ENCODE data around the gene EDC3. TPM values are rescaled to one million over a fixed set of nuclear protein-coding genes. Genes with fewer than 3 reads are reported as not detected.

EDC3 gene
- 11.4 and 15.4 TPM in 2 replicates for total RNA-seq

GRCh38 chr15:74695597-74696397 lies at the start of gene EDC3:
TSS of gene EDC3 (minus strand) at chr15:74696024. CDS start at chr15:74675124, 20,900 bp downstream.

GRCh38 chr15:74725225-74725774 lies 29.5 kb upstream of the EDC3 start, which contains the start of gene CYP1A1:
TSS of gene CYP1A1 (minus strand) at chr15:74725528. CDS start at chr15:74723097, 2,431 bp downstream.

GRCh38 chr15:74615508-74616365 lies 80.1 kb downstream of the EDC3 start, which contains the start of gene CLK3:
TSS of gene CLK3 (plus strand) at chr15:74615836. CDS start at chr15:74619197, 3,361 bp downstream.

Other genes starting within 250 kb of the EDC3 start
- gene UBL7, start 234.9 kb downstream of the EDC3 start, total RNA-seq = 29.5 and 34.6 TPM in 2 replicates
- 1.4 and 1.5 TPM in 2 replicates for gene ARID3B, start 154.8 kb downstream of the EDC3 start, total RNA-seq
- gene CLK3, start 80.2 kb downstream of the EDC3 start, total RNA-seq = 57.1 and 60.5 TPM in 2 replicates
- 0.12 TPM in 1 of 2 replicates, not detected in the other for gene CYP1A1, start 29.5 kb upstream of the EDC3 start, total RNA-seq
- gene CYP1A2, start 52.8 kb upstream of the EDC3 start, total RNA-seq = not detected in 2 replicates
- gene CSK, start 86.1 kb upstream of the EDC3 start, total RNA-seq = 26.5 and 32.9 TPM in 2 replicates
- 0.11 TPM in 1 of 2 replicates, not detected in the other for gene LMAN1L, start 116.8 kb upstream of the EDC3 start, total RNA-seq
- not detected in 2 replicates for gene CPLX3, start 130.6 kb upstream of the EDC3 start, total RNA-seq
- gene ULK3, start 147.1 kb upstream of the EDC3 start, total RNA-seq = 15.2 and 15.8 TPM in 2 replicates
- 21.2 and 22.6 TPM in 2 replicates for gene SCAMP2, start 177.3 kb upstream of the EDC3 start, total RNA-seq
- 59.5 and 65.6 TPM in 2 replicates for gene MPI, start 194.0 kb upstream of the EDC3 start, total RNA-seq
- gene FAM219B, start 210.8 kb upstream of the EDC3 start, total RNA-seq = 48.5 and 56.0 TPM in 2 replicates
- gene COX5A, start 242.0 kb upstream of the EDC3 start, total RNA-seq = 34.6 and 45.7 TPM in 2 replicates

Measured in uterine smooth muscle cell (primary cell).